Central memory CD8-positive, alpha-beta T cell (primary cell): ENCODE measurements around the gene FNIP2.
A peak's percentile ranks its signal among the peaks of the same experiment; 100 is the strongest.
"Not testable (repeated sequence)": the region's sequence is repeated elsewhere in the genome, so short reads cannot be mapped to it uniquely, and the experiment has no call there.

ENCODE experiments used
- ATAC-seq: fragments of 150-1000 bp; cut with Tn5 transposase; replicated peaks from 2 replicates; pipeline ENCODE4 v1.10.0; 2022; ENCODE audit warnings: mild to moderate bottlenecking, moderate FRiP score, moderate number of reproducible peaks; ENCODE audit not compliant: poor library complexity, severe bottlenecking; ENCODE audit errors: extremely low read depth
- DNase-seq, 2 donors: peaks; one replicate each; pipeline ENCODE4 v3.0.0; 2021; ENCODE audit warnings: low spot score in 2 of 2
- H3K27ac Mint-ChIP-seq: one replicate; pipeline ENCODE4 v1.8.0; 2022; ENCODE audit warnings: low read depth, mild to moderate bottlenecking, moderate library complexity, mixed read lengths
- H3K27me3 Mint-ChIP-seq: one replicate; pipeline ENCODE4 v1.8.0; 2022; ENCODE audit warnings: mixed read lengths
- H3K36me3 Mint-ChIP-seq: one replicate; pipeline ENCODE4 v1.8.0; 2022; ENCODE audit warnings: mild to moderate bottlenecking, moderate library complexity, mixed read lengths; ENCODE audit not compliant: insufficient read depth
- H3K4me1 Mint-ChIP-seq: one replicate; pipeline ENCODE4 v1.8.0; 2022; ENCODE audit warnings: mixed read lengths
- H3K4me3 Mint-ChIP-seq: one replicate; pipeline ENCODE4 v1.8.0; 2022; ENCODE audit warnings: mild to moderate bottlenecking, moderate library complexity, mixed read lengths
- H3K9me3 Mint-ChIP-seq: one replicate; pipeline ENCODE4 v1.8.0; 2022; ENCODE audit warnings: mixed read lengths

Gene FNIP2

DNA sequence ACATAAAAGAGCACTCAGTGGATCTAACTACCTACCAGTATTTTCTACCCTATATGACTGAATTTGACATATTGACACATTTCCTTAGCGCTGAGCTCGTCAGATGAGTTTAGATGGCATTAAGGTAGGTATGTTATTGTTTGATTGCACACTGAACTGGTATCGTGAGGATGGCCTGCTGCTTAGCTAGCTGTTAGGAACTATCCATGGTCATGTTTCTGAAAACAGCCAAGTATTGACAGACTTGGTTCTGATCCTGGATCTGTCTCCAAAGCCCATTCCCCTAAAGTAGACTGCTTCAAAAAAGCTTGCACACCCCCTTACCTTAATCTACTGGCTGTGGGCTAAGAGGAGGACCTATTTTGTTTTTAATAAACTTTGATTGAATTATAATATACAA is 32.9 kb downstream of the FNIP2 start:
- H3K36me3 Mint-ChIP-seq = no peaks in the 10 kb centered on the region

DNA sequence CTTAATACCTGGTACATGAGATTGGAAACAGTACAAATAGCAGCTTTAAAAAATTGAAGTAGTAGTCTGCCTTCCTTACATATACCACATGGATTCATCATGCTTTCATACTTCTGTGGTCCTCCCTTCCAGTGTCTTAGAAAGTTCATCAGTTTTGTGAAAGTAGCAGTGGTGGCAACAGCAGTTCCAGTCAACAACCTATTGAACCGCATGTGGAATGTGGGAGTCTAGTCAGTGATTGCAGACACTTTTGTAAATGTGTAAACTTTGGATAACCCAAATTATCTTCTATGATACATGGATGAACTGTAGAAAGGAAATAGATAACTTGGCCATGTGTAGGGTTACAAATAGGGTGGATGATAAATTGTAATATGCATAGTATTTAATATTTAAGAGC is 34.1 kb downstream of the FNIP2 start:
- H3K27me3 Mint-ChIP-seq = no peaks in the 10 kb centered on the region
- no peak overlapping the region for H3K4me3 Mint-ChIP-seq

More for the DNA sequence above, 32.9 kb downstream of the FNIP2 start:
- Mint-ChIP-seq H3K9me3 (no peaks in the 10 kb centered on the region), H3K4me1 (peaks cover 8% of the 10 kb centered on the region), H3K27ac (no peak overlapping the region), H3K4me3 (no peak overlapping the region), H3K27me3 (no peaks in the 10 kb centered on the region)
- no peak for DNase-seq
- no peak for ATAC-seq

DNA sequence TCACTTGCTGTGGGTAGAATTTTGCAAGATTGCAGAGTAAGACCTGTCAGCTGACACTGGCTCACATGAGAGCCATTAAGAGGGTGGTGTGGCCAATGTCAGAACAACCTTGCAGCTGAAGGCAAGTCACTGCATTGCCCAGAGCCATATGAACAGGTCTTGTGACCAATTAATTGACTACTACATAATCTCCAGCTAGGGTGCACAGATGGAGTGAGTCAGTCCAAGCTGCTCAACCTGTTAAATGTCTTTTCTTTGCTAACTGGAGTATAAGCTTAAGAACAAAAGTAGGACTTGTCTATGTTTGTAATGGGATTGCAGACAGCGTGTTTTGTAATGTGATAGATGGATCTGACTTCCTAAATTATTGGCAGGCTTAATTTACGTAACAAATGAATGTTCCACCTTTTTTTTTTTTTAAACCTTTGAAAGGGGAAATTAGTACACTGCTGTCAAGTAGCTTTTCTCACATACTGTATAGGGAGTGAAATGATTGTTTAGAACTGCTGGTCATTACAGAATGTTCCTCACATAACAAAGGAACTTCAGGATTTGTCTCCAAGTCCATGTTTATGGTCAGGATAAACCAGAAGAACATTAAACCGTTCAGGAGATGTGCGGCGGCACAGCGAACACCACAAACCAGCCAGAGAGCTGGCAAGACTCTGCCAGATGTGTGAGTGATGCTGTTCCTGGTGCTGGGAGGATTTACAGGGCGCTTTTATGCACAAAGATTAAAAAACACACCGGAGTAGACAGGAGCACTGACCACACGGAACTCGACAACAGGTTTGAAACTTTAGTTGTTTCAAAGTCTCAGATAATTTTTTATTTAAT is 37.0 kb downstream of the FNIP2 start:
- H3K4me3 Mint-ChIP-seq = no peak overlapping the region
- no peak for ATAC-seq
- no peak overlapping the region for H3K27ac Mint-ChIP-seq
- H3K4me1 Mint-ChIP-seq = peaks cover 20% of the 10 kb centered on the region
- no peaks in the 10 kb centered on the region for H3K27me3 Mint-ChIP-seq
- H3K36me3 Mint-ChIP-seq = peaks cover 4% of the 10 kb centered on the region
- no peaks in the 10 kb centered on the region for H3K9me3 Mint-ChIP-seq
- no peak for DNase-seq

More for the DNA sequence above, 34.1 kb downstream of the FNIP2 start:
- Mint-ChIP-seq H3K36me3 (no peaks in the 10 kb centered on the region), H3K27ac (no peak overlapping the region), H3K9me3 (no peaks in the 10 kb centered on the region), H3K4me1 (peaks cover 8% of the 10 kb centered on the region)
- no peak for DNase-seq
- no peak for ATAC-seq

DNA sequence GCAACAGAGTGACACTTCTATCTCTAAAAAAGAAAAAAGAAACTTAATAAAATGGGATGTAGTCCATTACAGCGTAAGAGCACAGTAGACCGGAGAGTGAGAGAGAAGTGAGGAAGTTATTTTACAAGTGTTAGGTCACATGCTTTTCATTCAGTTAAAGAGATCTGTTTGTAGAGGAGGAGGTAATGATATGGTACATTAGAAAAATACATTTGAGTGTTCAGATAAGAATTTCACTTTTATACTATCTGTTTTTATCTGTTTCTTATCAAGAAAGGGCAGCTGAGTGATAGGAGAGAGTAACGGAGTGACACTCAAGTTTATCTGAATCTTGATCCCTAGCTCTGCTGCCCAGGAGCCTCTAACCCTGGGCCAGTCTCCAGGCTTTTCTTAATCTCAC is 38.9 kb downstream of the FNIP2 start:
- Mint-ChIP-seq H3K9me3 (no peaks in the 10 kb centered on the region), H3K27me3 (no peaks in the 10 kb centered on the region), H3K4me1 (peaks cover 26% of the 10 kb centered on the region), H3K27ac (no peak overlapping the region), H3K36me3 (peaks cover 4% of the 10 kb centered on the region), H3K4me3 (no peak overlapping the region)
- no peak for DNase-seq
- no peak for ATAC-seq

DNA sequence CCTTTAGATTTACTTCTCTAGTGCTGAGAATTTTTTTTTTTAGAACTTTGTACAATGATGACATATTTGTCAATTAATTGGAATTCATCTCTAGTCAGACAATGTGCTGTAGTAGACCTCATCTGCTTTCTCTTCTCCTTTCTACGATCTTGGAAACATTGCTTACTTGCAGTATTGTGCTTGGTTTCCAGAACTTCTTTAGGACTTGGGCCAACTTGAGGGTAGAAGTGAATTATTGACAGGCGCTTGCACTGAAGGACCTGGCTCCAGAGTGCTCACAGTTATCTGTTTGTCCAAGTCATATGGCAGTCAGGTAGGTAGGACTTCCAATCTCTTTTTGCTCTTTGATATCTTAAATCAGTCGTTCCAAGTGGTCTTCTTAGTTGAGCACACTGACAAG is 39.6 kb downstream of the FNIP2 start:
- no peak for DNase-seq
- no peak overlapping the region for H3K4me3 Mint-ChIP-seq
- no peak for ATAC-seq
- peaks cover 20% of the 10 kb centered on the region for H3K4me1 Mint-ChIP-seq
- no peaks in the 10 kb centered on the region for H3K27me3 Mint-ChIP-seq
- peaks cover 4% of the 10 kb centered on the region for H3K36me3 Mint-ChIP-seq
- H3K9me3 Mint-ChIP-seq = no peaks in the 10 kb centered on the region
- no peak overlapping the region for H3K27ac Mint-ChIP-seq

DNA sequence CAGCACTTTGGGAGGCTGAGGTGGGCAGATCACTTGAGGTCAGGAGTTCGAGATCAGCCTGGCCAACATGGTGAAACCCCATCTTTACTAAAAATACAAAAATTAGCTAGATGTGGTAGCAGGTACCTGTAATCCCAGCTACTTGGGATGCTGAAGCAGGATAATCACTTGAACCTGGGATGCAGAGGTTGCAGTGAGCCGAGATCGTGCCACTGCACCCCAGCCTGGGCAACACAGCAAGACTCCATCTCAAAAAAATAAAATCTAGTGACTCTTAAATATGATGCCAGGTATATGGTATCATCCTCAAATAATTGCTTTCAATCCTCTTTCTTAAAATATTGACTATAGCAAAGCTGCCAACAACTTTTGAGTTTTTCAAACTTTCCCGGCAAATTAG is 40.4 kb downstream of the FNIP2 start:
- not testable (repeated sequence) for DNase-seq, H3K9me3 Mint-ChIP-seq, ATAC-seq, H3K27ac Mint-ChIP-seq, H3K27me3 Mint-ChIP-seq, H3K4me3 Mint-ChIP-seq, H3K36me3 Mint-ChIP-seq
- H3K4me1 Mint-ChIP-seq = peaks cover 18% of the 10 kb centered on the region

DNA sequence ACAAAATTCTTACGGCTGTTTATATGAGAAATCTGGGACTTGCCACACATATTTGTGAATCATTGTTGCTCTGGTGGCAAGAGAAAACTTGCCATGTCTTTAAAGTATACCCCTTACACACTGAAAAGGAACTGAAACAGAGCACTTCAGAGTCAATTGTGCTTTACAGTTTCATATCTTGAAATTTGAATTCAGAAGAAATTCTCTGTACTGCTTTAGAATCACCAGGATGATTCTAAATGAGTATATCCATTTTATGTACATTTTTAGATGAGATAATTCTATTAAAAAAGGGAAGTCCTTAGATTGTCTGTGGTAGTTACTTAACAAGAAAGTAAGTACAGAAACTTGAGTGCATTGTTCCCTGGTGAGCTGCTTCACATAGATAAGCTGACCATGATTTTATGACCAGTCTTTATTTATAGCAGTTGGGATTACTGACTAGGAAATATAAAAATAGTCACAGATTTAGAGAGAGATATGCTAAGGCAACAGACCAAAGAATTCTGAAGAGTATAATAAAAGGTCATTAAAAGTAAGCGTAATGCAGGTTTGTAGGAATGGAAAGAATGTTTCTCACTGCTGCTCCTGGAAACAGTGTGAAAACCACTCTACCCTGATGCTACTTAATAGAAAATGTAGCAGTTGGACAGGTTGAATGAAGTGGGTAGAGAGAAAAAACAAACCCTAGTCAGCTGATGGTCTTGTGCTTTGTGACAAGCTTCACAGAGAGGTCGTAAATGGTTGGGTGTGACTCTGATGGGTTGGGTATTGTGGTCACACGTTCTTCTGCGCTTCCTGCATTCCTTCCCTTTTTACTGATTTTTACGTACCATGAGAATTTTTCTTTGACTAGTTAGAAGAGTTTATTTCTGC is 41.0 kb downstream of the FNIP2 start:
- Mint-ChIP-seq H3K4me1 (peaks cover 18% of the 10 kb centered on the region), H3K4me3 (peak overlapping the region; percentile 36), H3K27me3 (no peaks in the 10 kb centered on the region), H3K9me3 (no peaks in the 10 kb centered on the region), H3K27ac (peak overlapping the region; percentile 8), H3K36me3 (peaks cover 4% of the 10 kb centered on the region)
- no peak for DNase-seq
- ATAC-seq = peak; percentile 59

DNA sequence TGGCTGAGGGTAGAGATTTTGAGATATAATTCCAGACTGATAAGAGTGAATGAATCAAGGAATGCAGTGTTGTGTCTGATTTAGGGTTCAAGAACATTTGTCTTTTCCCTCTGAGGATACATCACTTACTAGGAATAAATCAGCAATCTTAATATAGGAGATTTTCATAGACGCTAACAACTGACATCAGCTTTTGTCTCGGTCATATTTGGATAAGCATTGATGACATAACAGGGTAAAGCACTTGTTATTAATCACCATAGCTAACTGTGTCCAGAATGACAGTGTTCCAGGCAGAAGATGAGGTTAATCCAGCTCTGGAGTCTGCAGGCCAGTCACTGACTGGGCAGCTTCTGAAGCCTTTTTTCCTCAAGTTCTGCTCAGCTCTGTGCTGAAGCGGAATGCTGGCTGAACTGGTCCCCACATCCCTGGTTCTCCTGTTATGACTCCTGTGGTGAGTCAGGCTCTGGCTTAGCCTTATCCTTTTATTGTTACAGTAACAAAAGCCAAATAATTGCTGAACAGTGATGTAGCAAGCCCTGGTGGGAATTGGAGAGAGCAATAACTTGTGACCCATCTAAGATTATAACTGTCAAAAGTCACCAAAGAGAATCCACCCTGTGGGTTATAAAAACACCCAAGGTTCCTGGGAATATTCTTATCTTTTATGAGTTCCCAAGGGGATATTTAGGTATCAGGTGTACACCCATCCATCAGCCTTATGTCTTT is 41.8 kb downstream of the FNIP2 start:
- peak overlapping the region; percentile 8 for H3K27ac Mint-ChIP-seq
- H3K9me3 Mint-ChIP-seq = no peaks in the 10 kb centered on the region
- H3K27me3 Mint-ChIP-seq = no peaks in the 10 kb centered on the region
- peaks cover 4% of the 10 kb centered on the region for H3K36me3 Mint-ChIP-seq
- ATAC-seq = peak; percentile 10
- H3K4me1 Mint-ChIP-seq = peaks cover 18% of the 10 kb centered on the region
- no peak for DNase-seq
- peak overlapping the region; percentile 36 for H3K4me3 Mint-ChIP-seq

DNA sequence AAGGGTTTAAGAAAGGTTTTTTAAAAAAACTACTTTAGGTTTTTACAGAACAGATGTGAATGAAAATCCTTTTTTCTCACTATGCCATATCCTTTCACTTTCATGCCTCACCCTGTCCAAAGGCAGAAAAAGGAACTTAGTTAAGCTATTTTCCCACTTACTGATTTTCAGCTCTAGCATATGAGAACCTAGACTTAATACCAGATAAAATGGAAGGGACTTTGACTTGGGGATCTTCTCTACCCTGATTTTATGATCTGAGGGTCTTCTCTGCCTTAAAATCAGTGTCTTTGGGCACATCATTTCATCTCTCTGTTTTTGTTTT is 42.4 kb downstream of the FNIP2 start:
- no peak for DNase-seq
- ATAC-seq = no peak
- H3K27me3 Mint-ChIP-seq = no peaks in the 10 kb centered on the region

DNA sequence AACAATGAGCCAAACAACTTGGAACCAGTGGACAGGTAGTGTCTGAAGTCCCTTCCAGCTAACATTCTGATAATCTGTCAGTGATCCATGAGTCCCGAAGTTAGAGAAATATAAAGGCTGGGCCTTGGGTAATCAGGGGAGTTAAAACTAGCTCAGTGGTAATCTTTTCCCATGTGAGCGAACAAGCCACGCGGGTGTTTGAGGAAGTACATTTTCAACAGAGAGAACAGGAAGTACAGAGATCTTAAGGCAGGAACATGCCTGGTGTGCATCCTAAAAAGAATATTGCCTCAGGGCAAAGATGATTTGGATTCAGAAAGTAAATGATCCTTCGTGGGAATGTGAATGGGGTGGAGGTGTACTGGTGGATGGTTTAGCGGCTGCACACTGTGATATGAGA is 42.9 kb downstream of the FNIP2 start:
- Mint-ChIP-seq H3K4me3 (no peak overlapping the region), H3K27me3 (no peaks in the 10 kb centered on the region), H3K4me1 (peaks cover 18% of the 10 kb centered on the region), H3K36me3 (peaks cover 4% of the 10 kb centered on the region), H3K9me3 (no peaks in the 10 kb centered on the region), H3K27ac (peak overlapping the region; percentile 52)
- DNase-seq (no peak), ATAC-seq (no peak)

More for the DNA sequence above, 42.4 kb downstream of the FNIP2 start:
- H3K4me3 Mint-ChIP-seq = no peak overlapping the region
- H3K4me1 Mint-ChIP-seq = peaks cover 18% of the 10 kb centered on the region
- no peaks in the 10 kb centered on the region for H3K9me3 Mint-ChIP-seq
- peaks cover 4% of the 10 kb centered on the region for H3K36me3 Mint-ChIP-seq
- no peak overlapping the region for H3K27ac Mint-ChIP-seq

DNA sequence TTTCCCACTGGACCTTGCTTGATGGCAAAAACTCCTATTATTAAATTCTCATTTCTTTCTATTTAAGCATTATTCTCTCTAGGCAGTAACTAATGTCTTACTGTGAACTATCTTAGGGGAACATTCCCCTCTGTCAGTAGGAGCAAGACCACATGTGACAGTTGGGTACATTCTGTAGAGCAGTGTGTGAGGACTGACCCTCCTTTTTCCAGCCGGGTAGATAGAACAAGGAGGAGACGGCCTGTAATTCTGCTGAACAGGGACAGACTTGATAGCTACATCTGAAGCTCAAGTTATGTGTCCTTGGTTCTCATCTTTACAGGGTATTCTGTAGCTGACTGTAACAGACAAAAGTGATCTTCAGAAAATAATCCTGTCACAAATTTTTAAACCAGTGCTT is 43.3 kb downstream of the FNIP2 start:
- peaks cover 4% of the 10 kb centered on the region for H3K36me3 Mint-ChIP-seq
- peak overlapping the region; percentile 52 for H3K27ac Mint-ChIP-seq
- no peak for ATAC-seq
- no peaks in the 10 kb centered on the region for H3K9me3 Mint-ChIP-seq
- H3K4me3 Mint-ChIP-seq = no peak overlapping the region
- no peaks in the 10 kb centered on the region for H3K27me3 Mint-ChIP-seq
- H3K4me1 Mint-ChIP-seq = peaks cover 22% of the 10 kb centered on the region
- DNase-seq = no peak

DNA sequence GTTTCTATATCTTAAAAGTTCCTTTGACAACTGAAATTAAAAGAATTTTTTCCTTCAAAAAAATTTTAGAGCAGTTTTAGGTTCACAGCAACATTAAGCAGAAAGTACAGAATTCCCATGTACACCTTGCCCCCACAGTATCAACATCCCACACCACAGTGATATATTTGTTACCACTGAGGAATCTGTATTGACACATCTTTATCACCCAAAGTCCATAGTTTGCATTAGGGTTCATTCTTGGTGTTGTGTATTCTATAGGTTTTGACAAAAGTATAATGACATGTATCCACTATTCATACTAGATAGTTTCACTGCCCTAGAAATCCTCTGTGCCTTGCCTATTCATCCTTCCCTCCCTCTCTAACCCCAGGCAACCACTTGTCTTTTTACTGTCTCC is 43.7 kb downstream of the FNIP2 start:
- ATAC-seq = no peak
- Mint-ChIP-seq H3K27ac (no peak overlapping the region), H3K4me3 (no peak overlapping the region), H3K9me3 (no peaks in the 10 kb centered on the region), H3K27me3 (no peaks in the 10 kb centered on the region), H3K36me3 (peaks cover 4% of the 10 kb centered on the region), H3K4me1 (peaks cover 24% of the 10 kb centered on the region)
- no peak for DNase-seq
